ENCODE measurements around the gene MSI1. TPM values are rescaled to one million over a fixed set of nuclear protein-coding genes. Genes with fewer than 3 reads are reported as not detected.

The MSI1 gene
- total RNA-seq, 4 donors from 2014 or later = 0.16 TPM; not detected in 3

DNA sequence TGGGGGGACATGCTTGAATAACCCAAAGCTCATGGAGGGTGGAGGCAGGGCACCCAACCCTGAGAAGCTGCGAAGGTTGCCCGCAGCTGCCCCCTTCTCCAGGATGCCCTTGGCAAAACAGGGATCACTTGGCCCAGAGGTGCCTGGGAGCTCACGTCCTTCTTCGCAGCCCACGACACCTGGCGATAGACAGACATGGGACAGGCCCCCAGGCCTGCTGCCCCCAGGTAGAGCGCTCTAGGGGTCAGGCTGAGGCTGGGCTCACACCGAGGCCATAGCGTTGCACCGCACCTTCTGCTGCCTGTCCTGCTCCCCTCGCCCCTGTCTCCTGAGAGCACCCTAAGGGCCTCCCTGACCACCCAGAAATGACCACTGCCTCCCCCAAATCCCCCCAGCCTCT is 21.2 kb downstream of the MSI1 start:
- Histone ChIP-seq H3K4me3 (no peak overlapping the region), H3K9me3 (no peaks in the 10 kb centered on the region), H3K27me3 (peaks cover 0 to 4% (median 0%) of the 10 kb centered on the region in 3 donors), H3K27ac (no peak overlapping the region), H3K4me1 (no peaks in the 10 kb centered on the region), H3K36me3 (no peaks in the 10 kb centered on the region)
- ATAC-seq = no peak
- intact Hi-C loops (cut with DNase I; ENCODE audit: low total_unique reads) = no loop called here
- no peak for TF ChIP-seq POLR2A (IDR thresholded peaks at IDR 0.05)
- TF ChIP-seq, protein P1, sequence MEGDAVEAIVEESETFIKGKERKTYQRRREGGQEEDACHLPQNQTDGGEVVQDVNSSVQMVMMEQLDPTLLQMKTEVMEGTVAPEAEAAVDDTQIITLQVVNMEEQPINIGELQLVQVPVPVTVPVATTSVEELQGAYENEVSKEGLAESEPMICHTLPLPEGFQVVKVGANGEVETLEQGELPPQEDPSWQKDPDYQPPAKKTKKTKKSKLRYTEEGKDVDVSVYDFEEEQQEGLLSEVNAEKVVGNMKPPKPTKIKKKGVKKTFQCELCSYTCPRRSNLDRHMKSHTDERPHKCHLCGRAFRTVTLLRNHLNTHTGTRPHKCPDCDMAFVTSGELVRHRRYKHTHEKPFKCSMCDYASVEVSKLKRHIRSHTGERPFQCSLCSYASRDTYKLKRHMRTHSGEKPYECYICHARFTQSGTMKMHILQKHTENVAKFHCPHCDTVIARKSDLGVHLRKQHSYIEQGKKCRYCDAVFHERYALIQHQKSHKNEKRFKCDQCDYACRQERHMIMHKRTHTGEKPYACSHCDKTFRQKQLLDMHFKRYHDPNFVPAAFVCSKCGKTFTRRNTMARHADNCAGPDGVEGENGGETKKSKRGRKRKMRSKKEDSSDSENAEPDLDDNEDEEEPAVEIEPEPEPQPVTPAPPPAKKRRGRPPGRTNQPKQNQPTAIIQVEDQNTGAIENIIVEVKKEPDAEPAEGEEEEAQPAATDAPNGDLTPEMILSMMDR (IDR thresholded peaks at IDR 0.05 in 4 of 5, conservative IDR thresholded peaks at IDR 0.05 in 1 of 5) = no peak
- DNase-seq = no peak
- in situ Hi-C loops (cut with MboI; ENCODE audit: low sequenced_read_pairs in 4 of 4) = loop anchor here in 1 of 4 donors (10.0 kb wide), 1 partner anchor 77 kb away; no protein-coding TSS in a partner anchor

DNA sequence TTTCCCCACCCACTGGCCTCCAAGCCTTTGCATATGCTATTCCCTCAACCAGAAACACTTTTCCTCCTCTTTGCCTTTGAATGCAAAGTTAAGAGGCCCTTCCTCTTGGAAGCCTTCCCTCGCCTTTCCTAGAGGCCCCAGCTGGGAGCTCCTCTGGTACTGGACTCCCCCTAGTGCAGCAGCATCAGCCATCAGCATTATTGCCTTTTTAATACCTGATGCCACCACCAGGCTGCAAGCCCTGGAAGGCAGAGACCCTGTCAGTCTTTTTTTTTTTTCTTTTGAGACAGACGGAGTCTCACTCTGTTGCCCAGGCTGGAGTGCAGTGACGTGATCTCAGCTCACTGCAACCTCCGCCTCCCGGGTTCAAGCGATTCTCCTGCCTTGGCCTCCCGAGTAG is 22.3 kb downstream of the MSI1 start:
- DNase-seq (no peak), ATAC-seq (no peak)
- in situ Hi-C loops (cut with MboI; ENCODE audit: low sequenced_read_pairs in 4 of 4) (loop anchor here in 1 of 4 donors (10.0 kb wide), 1 partner anchor 78 kb away; no protein-coding TSS in a partner anchor), intact Hi-C loops (cut with DNase I; ENCODE audit: low total_unique reads) (no loop called here)
- Histone ChIP-seq H3K36me3 (no peaks in the 10 kb centered on the region), H3K4me3 (no peak overlapping the region), H3K9me3 (no peaks in the 10 kb centered on the region), H3K27ac (no peak overlapping the region), H3K27me3 (peaks cover 0 to 4% (median 0%) of the 10 kb centered on the region in 3 donors), H3K4me1 (no peaks in the 10 kb centered on the region)
- TF ChIP-seq, protein P1 (IDR thresholded peaks at IDR 0.05 in 4 of 5, conservative IDR thresholded peaks at IDR 0.05 in 1 of 5) = no peak
- TF ChIP-seq POLR2A (IDR thresholded peaks at IDR 0.05) = no peak

DNA sequence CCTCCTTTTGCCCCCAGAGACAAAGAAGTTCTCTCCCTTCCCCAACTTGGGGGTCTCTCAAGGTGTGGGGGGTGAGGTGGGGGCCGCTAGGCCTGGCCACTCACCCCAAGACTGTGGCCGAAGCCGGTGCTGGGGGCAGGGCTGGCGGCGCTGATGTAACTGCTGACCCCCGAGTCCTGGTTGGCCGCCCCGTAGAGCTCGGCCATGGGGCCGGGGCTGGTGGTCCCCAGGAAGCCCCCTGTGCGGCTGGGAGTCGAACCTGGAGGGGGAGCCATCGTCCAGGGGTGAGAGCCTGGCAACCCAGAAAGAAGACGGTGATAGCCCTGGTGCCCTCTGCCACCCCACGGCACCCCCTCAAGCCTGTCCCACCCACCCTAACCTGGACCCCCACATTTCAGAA is 22.9 kb downstream of the MSI1 start:
- Histone ChIP-seq H3K27ac (no peak overlapping the region), H3K36me3 (no peaks in the 10 kb centered on the region), H3K4me1 (no peaks in the 10 kb centered on the region), H3K27me3 (peaks cover 0 to 4% (median 0%) of the 10 kb centered on the region in 3 donors), H3K9me3 (no peaks in the 10 kb centered on the region), H3K4me3 (no peak overlapping the region)
- ATAC-seq = no peak
- no peak for DNase-seq
- no peak for TF ChIP-seq POLR2A (IDR thresholded peaks at IDR 0.05)
- TF ChIP-seq, protein P1 (IDR thresholded peaks at IDR 0.05 in 4 of 5, conservative IDR thresholded peaks at IDR 0.05 in 1 of 5) = no peak
- intact Hi-C loops (cut with DNase I; ENCODE audit: low total_unique reads) (no loop called here), in situ Hi-C loops (cut with MboI; ENCODE audit: low sequenced_read_pairs in 4 of 4) (loop anchor here in 1 of 4 donors (10.0 kb wide), 1 partner anchor 79 kb away; no protein-coding TSS in a partner anchor)

DNA sequence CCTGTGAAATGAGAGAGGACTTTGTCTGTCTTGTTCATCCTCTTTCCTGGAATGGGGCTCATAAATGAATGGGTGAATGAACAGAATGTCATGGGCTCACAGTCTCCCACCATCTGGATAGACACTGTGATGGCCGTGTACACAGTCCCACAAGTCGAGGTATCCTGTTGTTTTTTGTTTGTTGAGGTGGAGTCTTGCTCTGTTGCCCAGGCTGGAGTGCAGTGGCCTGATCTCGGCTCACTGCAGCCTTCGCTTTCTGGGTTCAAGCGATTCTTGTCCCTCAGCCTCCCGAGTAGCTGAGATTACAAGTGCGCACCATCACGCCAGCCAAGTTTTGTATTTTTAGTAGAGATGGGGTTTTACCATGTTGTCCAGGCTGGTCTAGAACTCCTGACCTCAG is 25.3 kb downstream of the MSI1 start:
- Histone ChIP-seq H3K9me3 (no peaks in the 10 kb centered on the region), H3K27ac (no peak overlapping the region), H3K4me3 (no peak overlapping the region), H3K36me3 (no peaks in the 10 kb centered on the region), H3K4me1 (no peaks in the 10 kb centered on the region), H3K27me3 (no peaks in the 10 kb centered on the region)
- ATAC-seq (no peak), DNase-seq (no peak)
- intact Hi-C loops (cut with DNase I; ENCODE audit: low total_unique reads) = loop anchor here (5.0 kb wide), 1 partner anchor 79 kb away; no protein-coding TSS in a partner anchor
- TF ChIP-seq, protein P1 (IDR thresholded peaks at IDR 0.05 in 4 of 5, conservative IDR thresholded peaks at IDR 0.05 in 1 of 5) = no peak
- TF ChIP-seq POLR2A (IDR thresholded peaks at IDR 0.05) = no peak
- in situ Hi-C loops (cut with MboI; ENCODE audit: low sequenced_read_pairs in 4 of 4) = loop anchor here in 1 of 4 donors (10.0 kb wide), 1 partner anchor 81 kb away; no protein-coding TSS in a partner anchor

All from gastrocnemius medialis (tissue), 4 donors.